Caco-2 (cell line): Measurements from ENCODE around the gene P2RY6. TPM values are rescaled to one million over a fixed set of nuclear protein-coding genes. Genes with fewer than 3 reads are reported as not detected.

Source experiments
- BruUV-seq: library from RNA; stranded (reverse); fragments of 400-500 nt; replicated peaks from 2 replicates; lab custom pipeline; 2021; lab: Mats Ljungman, UMichigan
- CTCF ChIA-PET: fragments of 300-600 bp; sonication (Branson Sonifier 250); formaldehyde crosslinking; loops from one replicate; lab custom pipeline; 2022; ENCODE audit warnings: antibody characterized with exemption; lab: Charles Lee
- POLR2A ChIA-PET: fragments of 300-600 bp; sonication (Branson Sonifier 250); formaldehyde crosslinking; loops from one replicate; lab custom pipeline; 2022; ENCODE audit warnings: antibody characterized with exemption; lab: Charles Lee
- DNase-seq, 2 experiments: peaks; one replicate each; pipeline versions ENCODE4 v3.0.0 to v3.0.0-alpha.2; 2020 to 2022
- H3K27me3 ChIP-seq: replicated peaks from 2 replicates; pipeline ENCODE4 v1.6.0; 2011; ENCODE audit warnings: low read length; ENCODE audit not compliant: control insufficient read depth, insufficient read depth
- H3K36me3 ChIP-seq: 2 replicates; pipeline ENCODE4 v1.5.1; 2011; ENCODE audit warnings: low read length; ENCODE audit not compliant: control insufficient read depth, insufficient read depth
- H3K4me1 ChIP-seq: fragments of 250-450 bp; sonication (Bioruptor Pico); 2 replicates; pipeline ENCODE4 v1.5.1; 2020; ENCODE audit warnings: mild to moderate bottlenecking
- H3K4me3 ChIP-seq: 2 replicates; pipeline ENCODE4 v1.5.1; 2011; ENCODE audit warnings: low read depth, mild to moderate bottlenecking, control low read depth, low read length
- H3K9me3 ChIP-seq: fragments of 250-450 bp; sonication (Bioruptor Pico); 2 replicates; pipeline ENCODE4 v1.5.1; 2020; ENCODE audit warnings: mild to moderate bottlenecking, moderate library complexity
- H3K27ac Mint-ChIP-seq: one replicate; pipeline ENCODE4 v1.8.0; 2022; ENCODE audit warnings: mixed read lengths; ENCODE audit not compliant: unreplicated experiment
- H3K27me3 Mint-ChIP-seq: one replicate; pipeline ENCODE4 v1.8.0; 2022; ENCODE audit warnings: mixed read lengths; ENCODE audit not compliant: insufficient read depth, unreplicated experiment
- H3K36me3 Mint-ChIP-seq: one replicate; pipeline ENCODE4 v1.8.0; 2022; ENCODE audit warnings: mild to moderate bottlenecking, mixed read lengths; ENCODE audit not compliant: insufficient read depth, unreplicated experiment
- H3K4me1 Mint-ChIP-seq: one replicate; pipeline ENCODE4 v1.8.0; 2022; ENCODE audit warnings: low read depth, mixed read lengths; ENCODE audit not compliant: unreplicated experiment
- H3K4me3 Mint-ChIP-seq: one replicate; pipeline ENCODE4 v1.8.0; 2022; ENCODE audit warnings: mild to moderate bottlenecking, moderate library complexity, mixed read lengths; ENCODE audit not compliant: unreplicated experiment
- H3K9me3 Mint-ChIP-seq: one replicate; pipeline ENCODE4 v1.8.0; 2022; ENCODE audit warnings: mixed read lengths; ENCODE audit not compliant: unreplicated experiment
- CTCF ChIP-seq, 2 experiments: fragments of 200-600 bp in 1 of 2; IDR thresholded peaks; 1 replicate in 1 of 2; 2 replicates in 1 of 2; pipeline versions ENCODE4 v1.5.1 to v1.8.0; 2011 to 2022; ENCODE audit warnings: antibody characterized with exemption in 1 of 2, control low read depth in 1 of 2, inconsistent platforms in 1 of 2, low read depth in 1 of 2, low read length in 1 of 2, mild to moderate bottlenecking in 1 of 2, moderate library complexity in 1 of 2; ENCODE audit not compliant: insufficient read depth in 1 of 2, severe bottlenecking in 1 of 2, unreplicated experiment in 1 of 2
- intact Hi-C: fragments of 100-400 bp; cut with micrococcal nuclease; formaldehyde crosslinking; loops from one replicate; pipeline ENCODE4 v1.10.0; 2022; ENCODE audit not compliant: unreplicated experiment
- total RNA-seq: library from RNA; stranded (reverse); gene quantifications from 2 replicates; pipeline ENCODE4 v1.2.3, GENCODE V29; 2022

Gene P2RY6
- total RNA-seq, 1 experiment from 2014 or later: 55.7 TPM

GRCh38 chr11:73240190-73240781 is 31.9 kb upstream of the P2RY6 start:
- no peak overlapping the region for H3K4me3 Mint-ChIP-seq
- ChIA-PET CTCF (interaction anchor here (0.7 to 1.5 kb wide), 4 partner anchors 13 to 409 kb away, joined by 3 to 7 read pairs (median 3); no protein-coding TSS in a partner anchor), POLR2A (no interaction called here)
- H3K9me3 Mint-ChIP-seq: no peaks in the 10 kb centered on the region
- peaks cover 7% of the 10 kb centered on the region for H3K36me3 Mint-ChIP-seq
- no peak overlapping the region for H3K4me3 ChIP-seq
- no TSS peak for BruUV-seq
- DNase-seq: peak in 1 of 2 experiments; percentile 35
- H3K27me3 ChIP-seq: no peaks in the 10 kb centered on the region
- H3K27ac Mint-ChIP-seq: no peak overlapping the region
- no peak for TF ChIP-seq CTCF (IDR thresholded peaks at IDR 0.05; ENCODE audit: insufficient read depth in 1 of 2, low read depth in 1 of 2, low read length in 1 of 2, severe bottlenecking in 1 of 2, unreplicated experiment in 1 of 2)
- no peaks in the 10 kb centered on the region for H3K27me3 Mint-ChIP-seq
- intact Hi-C loops: no loop called here
- H3K9me3 ChIP-seq: no peaks in the 10 kb centered on the region
- no peaks in the 10 kb centered on the region for H3K36me3 ChIP-seq
- peaks cover 16% of the 10 kb centered on the region; the same call in 1 of the 2 replicates for H3K4me1 ChIP-seq
- peaks cover 16% of the 10 kb centered on the region for H3K4me1 Mint-ChIP-seq

DNA sequence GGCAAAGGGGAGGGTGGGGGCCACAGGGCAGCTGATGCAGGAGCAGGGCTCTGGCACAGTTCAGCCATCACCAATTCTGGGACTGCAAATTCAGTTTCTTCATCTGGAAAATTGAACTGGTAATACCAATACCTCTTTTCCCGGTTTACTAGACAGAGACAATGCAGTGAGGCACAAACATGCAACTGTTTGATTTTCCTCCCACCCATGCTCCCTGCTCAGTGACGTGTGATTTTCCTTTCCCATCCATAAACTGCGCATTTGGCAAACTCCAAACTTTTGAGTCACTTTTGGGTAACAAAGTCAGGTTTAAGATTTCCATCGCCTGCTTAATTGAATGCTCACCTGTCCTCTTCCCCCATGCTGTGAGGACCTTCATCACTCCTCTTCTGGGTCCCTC is 30.8 kb upstream of the P2RY6 start:
- CTCF ChIA-PET: interaction anchor here (1.0 to 1.5 kb wide), 3 partner anchors 48 to 65 kb away, joined by 3 to 7 read pairs (median 3); no protein-coding TSS in a partner anchor
- no TSS peak for BruUV-seq

More for the DNA sequence above, 30.8 kb upstream of the P2RY6 start:
- intact Hi-C loops: no loop called here
- H3K27me3 Mint-ChIP-seq: no peaks in the 10 kb centered on the region
- H3K4me1 ChIP-seq: peaks cover 16% of the 10 kb centered on the region; the same call in 1 of the 2 replicates
- no peaks in the 10 kb centered on the region for H3K9me3 ChIP-seq
- TF ChIP-seq CTCF (IDR thresholded peaks at IDR 0.05; ENCODE audit: insufficient read depth in 1 of 2, low read depth in 1 of 2, low read length in 1 of 2, severe bottlenecking in 1 of 2, unreplicated experiment in 1 of 2): no peak
- DNase-seq: peak in 1 of 2 experiments; percentile 30
- no peak overlapping the region for H3K4me3 Mint-ChIP-seq
- no peak overlapping the region for H3K27ac Mint-ChIP-seq
- H3K36me3 Mint-ChIP-seq: peaks cover 7% of the 10 kb centered on the region
- no peaks in the 10 kb centered on the region for H3K36me3 ChIP-seq
- POLR2A ChIA-PET: no interaction called here
- H3K4me1 Mint-ChIP-seq: peaks cover 17% of the 10 kb centered on the region
- H3K9me3 Mint-ChIP-seq: no peaks in the 10 kb centered on the region
- H3K27me3 ChIP-seq: no peaks in the 10 kb centered on the region
- no peak overlapping the region for H3K4me3 ChIP-seq
